BJ (cell line): ENCODE results near the gene ASB13. TPM values are rescaled to one million over a fixed set of nuclear protein-coding genes. Genes with fewer than 3 reads are reported as not detected.

Experiments
- CTCF ChIA-PET: fragments of 350-600 bp; formaldehyde crosslinking; extraction: SDS; loops from one replicate; lab custom pipeline; 2021; ENCODE audit warnings: antibody characterized with exemption, inconsistent platforms; lab: Yijun Ruan, JAX
- POLR2A ChIA-PET: fragments of 300-600 bp; sonication (Branson Sonifier 250); formaldehyde crosslinking; extraction: SDS; loops from one replicate; lab custom pipeline; 2021; ENCODE audit warnings: antibody characterized with exemption; lab: Charles Lee
- DNase-seq: peaks from one replicate; pipeline ENCODE4 v3.0.0-alpha.2; 2011; ENCODE audit warnings: low read depth
- H3K27me3 ChIP-seq: 2 replicates; pipeline ENCODE4 v1.6.0; 2011; ENCODE audit warnings: low read length; ENCODE audit not compliant: control insufficient read depth, insufficient read depth
- H3K36me3 ChIP-seq: 2 replicates; pipeline ENCODE4 v1.5.1; 2011; ENCODE audit warnings: low read length; ENCODE audit not compliant: control insufficient read depth, insufficient read depth
- H3K4me3 ChIP-seq: 2 replicates; pipeline ENCODE4 v1.5.1; 2011; ENCODE audit warnings: low read depth, mild to moderate bottlenecking, control low read depth, low read length
- CTCF ChIP-seq: IDR thresholded peaks from 2 replicates; pipeline ENCODE4 v1.5.1; 2011; ENCODE audit warnings: low read depth, mild to moderate bottlenecking, control low read depth, inconsistent platforms, low read length, moderate library complexity; ENCODE audit not compliant: insufficient read depth
- polyA plus RNA-seq: library from polyadenylated mRNA; depleted of rRNA; stranded (reverse); fragments of >200 nt; gene quantifications from 2 replicates; pipeline ENCODE4 v1.2.3, GENCODE V29; 2011

Gene ASB13
- polyA plus RNA-seq, 1 experiment: 8.6 TPM

DNA sequence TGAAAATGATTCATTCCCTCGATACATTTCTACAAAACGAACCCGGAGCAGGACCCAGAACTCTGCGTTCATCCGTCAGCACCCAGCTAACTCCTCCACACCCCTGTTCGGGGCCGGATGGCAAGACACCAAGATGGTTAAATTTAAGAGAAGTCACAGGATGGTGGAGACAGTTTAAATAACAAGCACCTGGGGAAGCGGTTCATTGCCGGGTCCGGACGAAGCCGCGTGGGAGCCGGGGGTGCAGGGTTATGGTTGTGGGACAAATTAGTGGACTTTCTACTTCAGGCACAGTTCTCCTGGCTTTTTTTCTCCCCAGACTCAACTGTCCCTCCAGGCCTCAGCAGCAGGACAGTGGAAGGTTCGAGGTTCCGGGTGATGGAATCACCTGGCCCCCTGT is 45.4 kb downstream of the ASB13 start:
- H3K27me3 ChIP-seq: no peaks in the 10 kb centered on the region

DNA sequence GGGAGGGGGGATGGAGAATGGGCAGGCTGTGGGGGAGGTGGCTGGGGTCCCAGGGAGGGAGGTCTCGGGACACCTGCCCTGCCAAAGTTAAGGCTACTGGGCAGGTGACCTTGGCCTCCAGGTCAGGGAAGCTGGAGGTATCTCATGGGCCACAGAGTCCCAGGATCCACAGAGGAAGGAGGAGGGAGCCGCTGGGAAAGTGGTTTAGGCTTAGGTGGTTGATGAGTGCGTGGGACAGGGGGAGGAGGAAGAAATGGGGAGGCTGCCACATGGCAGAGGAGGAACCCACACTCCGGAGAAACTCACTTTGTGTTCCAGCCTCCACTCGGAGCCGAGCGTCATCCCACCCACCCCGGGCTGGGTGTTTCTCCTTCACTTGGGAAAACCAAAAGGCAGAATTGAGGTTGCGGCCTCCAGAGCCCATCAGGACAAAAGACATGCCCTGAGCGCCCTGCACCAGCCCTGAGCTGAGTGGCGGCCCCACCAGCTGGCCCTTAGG is 46.1 kb downstream of the ASB13 start:
- CTCF ChIA-PET: interaction anchor here (0.6 to 12.8 kb wide), 2 partner anchors 157 to 180 kb away, joined by 4 to 493 read pairs; no protein-coding TSS in a partner anchor
- no peak for TF ChIP-seq CTCF
- Histone ChIP-seq H3K36me3 (no peaks in the 10 kb centered on the region), H3K27me3 (no peaks in the 10 kb centered on the region), H3K4me3 (no peak overlapping the region)
- POLR2A ChIA-PET: no interaction called here
- DNase-seq: no peak

More for the DNA sequence above, 45.4 kb downstream of the ASB13 start:
- Histone ChIP-seq H3K36me3 (no peaks in the 10 kb centered on the region), H3K4me3 (no peak overlapping the region)
- no peak for TF ChIP-seq CTCF
- no peak for DNase-seq
- POLR2A ChIA-PET: no interaction called here
- CTCF ChIA-PET: interaction anchor here (3.1 to 12.8 kb wide), 2 partner anchors 74 to 181 kb away, joined by 11 to 493 read pairs; no protein-coding TSS in a partner anchor

- ChIA-PET POLR2A (interaction anchor here (0.6 kb wide), 1 partner anchor 12 kb away, joined by 3 read pairs; no protein-coding TSS in a partner anchor), CTCF (interaction anchor here (2.2 to 2.4 kb wide), 2 partner anchors 173 to 177 kb away, joined by 7 to 15 read pairs; no protein-coding TSS in a partner anchor)
- Histone ChIP-seq H3K27me3 (no peaks in the 10 kb centered on the region), H3K4me3 (no peak overlapping the region), H3K36me3 (no peaks in the 10 kb centered on the region)
- no peak for TF ChIP-seq CTCF
- no peak for DNase-seq
Observed at GRCh38 chr10:5619362-5620211, 46.8 kb downstream of the ASB13 start.

DNA sequence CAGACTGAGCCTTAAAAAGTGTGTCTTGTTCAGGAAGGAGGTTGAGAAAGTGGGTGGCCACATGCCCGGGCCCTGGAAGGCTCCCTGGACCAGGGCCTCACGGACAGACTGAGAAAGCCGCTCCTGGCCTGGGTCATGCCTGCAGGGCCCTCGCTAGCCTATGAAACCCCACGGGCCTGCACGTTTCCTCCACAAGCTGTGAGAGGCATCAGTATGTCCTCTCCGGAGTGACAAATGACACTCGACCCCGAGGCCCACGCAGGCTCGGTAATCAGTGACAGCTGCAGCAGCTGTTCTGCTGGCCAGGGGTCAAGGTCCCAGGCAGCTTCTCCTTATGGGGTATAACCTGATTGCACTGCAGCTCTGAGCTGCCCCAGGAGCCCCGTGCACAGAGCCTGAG is 47.6 kb downstream of the ASB13 start:
- DNase-seq: no peak
- no peak overlapping the region for H3K4me3 ChIP-seq
- no peaks in the 10 kb centered on the region for H3K36me3 ChIP-seq
- POLR2A ChIA-PET: interaction anchor here (0.6 kb wide), 1 partner anchor 13 kb away, joined by 3 read pairs; no protein-coding TSS in a partner anchor
- TF ChIP-seq CTCF: no peak
- CTCF ChIA-PET: interaction anchor here (2.2 to 2.4 kb wide), 2 partner anchors 172 to 177 kb away, joined by 7 to 15 read pairs; no protein-coding TSS in a partner anchor
- H3K27me3 ChIP-seq: no peaks in the 10 kb centered on the region

- CTCF ChIA-PET: interaction anchor here (2.2 to 2.4 kb wide), 2 partner anchors 171 to 176 kb away, joined by 7 to 15 read pairs; no protein-coding TSS in a partner anchor
- Histone ChIP-seq H3K36me3 (no peaks in the 10 kb centered on the region), H3K4me3 (no peak overlapping the region), H3K27me3 (no peaks in the 10 kb centered on the region)
- DNase-seq: no peak
- POLR2A ChIA-PET: no interaction called here
- TF ChIP-seq CTCF: no peak
Observed at GRCh38 chr10:5618042-5618441, 48.4 kb downstream of the ASB13 start.
